Activated gamma-delta T cell treated with anti-CD3 and anti-CD28 coated beads, Interleukin-2, amount 50 U/mL, for 16 hours (primary cell): ENCODE results near the gene GRAMD1A.
"Not testable (repeated sequence)": the region's sequence is repeated elsewhere in the genome, so short reads cannot be mapped to it uniquely, and the experiment has no call there.

Source experiments
- DNase-seq: peaks from one replicate; pipeline ENCODE4 v3.0.0-alpha.2; 2020; ENCODE audit warnings: low read depth

Gene GRAMD1A

GRCh38 chr19:34979819-34980640 is 20.1 kb upstream of the GRAMD1A start:
- DNase-seq: no peak

- DNase-seq: no peak
Observed at GRCh38 chr19:34982275-34982674, 17.8 kb upstream of the GRAMD1A start.

- DNase-seq: no peak
Observed at GRCh38 chr19:34983786-34984185, 16.3 kb upstream of the GRAMD1A start.

- DNase-seq: no peak
Observed at GRCh38 chr19:34984287-34984686, 15.8 kb upstream of the GRAMD1A start.

- DNase-seq: no peak
Observed at GRCh38 chr19:34985249-34986022, 14.7 kb upstream of the GRAMD1A start.

- DNase-seq: no peak
Observed at GRCh38 chr19:34988119-34988518, 12.0 kb upstream of the GRAMD1A start.

DNA sequence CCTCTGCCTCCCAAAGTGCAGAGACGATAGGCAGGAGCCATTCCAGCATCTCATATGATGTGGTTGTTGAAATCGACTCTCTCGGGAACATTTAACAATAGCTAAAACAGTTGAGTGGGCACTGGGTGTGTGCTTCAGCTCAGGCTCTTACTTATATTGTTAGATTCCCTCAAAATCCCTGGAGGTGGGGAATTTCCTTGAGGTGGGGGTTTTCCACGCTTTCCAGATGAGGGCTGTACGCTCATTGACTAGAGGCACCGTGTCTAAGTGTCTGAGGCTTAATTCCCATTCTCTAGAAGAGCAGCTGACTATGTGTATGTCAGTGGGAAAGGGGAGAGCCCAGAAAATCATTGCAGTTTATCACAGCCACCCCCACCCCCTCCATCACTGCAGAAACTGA is 10.8 kb upstream of the GRAMD1A start:
- no peak for DNase-seq

DNA sequence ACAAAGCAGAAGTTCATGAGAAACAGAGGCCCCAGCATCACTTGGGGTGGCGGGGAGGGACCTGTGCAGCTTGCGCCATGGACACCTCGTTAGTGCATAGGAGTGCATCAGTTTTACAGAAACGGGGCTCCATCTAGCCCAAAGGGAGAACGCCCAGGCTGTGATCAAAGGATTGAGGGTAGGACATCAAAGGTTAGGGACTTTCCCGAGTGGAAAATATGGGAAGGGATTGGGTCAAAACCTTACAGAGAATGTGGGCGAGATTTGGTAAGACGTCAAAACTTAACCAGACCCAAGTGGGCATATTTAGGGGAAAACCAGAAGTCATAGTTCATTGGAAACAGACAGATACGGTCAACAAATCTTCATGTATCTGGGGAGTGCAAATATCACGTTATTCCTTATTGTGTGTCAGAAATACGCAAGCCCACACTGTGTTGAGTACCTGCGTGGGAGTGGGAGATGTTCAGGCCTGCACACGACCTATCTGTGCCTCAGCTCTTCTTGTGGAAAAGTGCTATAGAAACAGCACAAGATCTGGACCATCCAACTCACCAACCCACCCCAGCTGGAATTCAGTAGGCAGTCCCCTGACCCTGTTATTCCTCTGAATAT is 9.4 kb upstream of the GRAMD1A start:
- no peak for DNase-seq

DNA sequence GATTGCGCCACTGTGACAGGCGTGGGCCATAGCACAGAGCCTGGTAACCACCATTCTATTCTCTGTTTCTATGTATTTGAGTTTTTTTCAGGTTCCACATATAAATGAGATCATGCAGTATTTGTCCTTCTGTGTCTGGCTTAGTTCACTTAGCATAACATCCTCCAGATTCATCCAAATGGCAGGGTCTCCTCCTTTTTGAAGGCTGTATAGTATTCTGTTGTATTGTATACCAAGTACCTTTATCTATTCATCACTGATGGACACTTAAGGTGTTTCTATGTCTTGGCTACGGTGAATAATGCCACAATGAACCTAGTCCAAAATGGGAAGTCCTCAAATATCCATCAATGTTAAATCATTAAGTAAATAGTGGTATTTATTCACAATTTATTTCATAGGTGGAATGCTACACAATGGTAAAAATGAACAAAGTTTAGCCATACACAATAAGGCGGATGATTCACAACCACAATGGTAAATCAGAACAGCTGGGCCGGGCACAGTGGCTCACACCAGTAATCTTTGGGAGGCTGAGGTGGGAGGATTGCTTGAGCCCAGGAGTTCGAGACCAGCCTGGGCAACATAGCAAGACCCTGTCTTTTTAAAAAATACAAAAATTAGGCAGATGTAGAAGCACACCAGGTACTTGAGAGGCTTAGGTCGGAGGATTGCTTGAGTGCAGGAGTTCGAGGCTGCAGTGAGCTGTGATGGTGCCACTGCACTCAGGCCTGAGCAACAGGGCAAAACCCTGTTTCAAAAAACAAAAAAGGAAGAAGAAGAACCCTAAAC is 8.4 kb upstream of the GRAMD1A start:
- DNase-seq: no peak

DNA sequence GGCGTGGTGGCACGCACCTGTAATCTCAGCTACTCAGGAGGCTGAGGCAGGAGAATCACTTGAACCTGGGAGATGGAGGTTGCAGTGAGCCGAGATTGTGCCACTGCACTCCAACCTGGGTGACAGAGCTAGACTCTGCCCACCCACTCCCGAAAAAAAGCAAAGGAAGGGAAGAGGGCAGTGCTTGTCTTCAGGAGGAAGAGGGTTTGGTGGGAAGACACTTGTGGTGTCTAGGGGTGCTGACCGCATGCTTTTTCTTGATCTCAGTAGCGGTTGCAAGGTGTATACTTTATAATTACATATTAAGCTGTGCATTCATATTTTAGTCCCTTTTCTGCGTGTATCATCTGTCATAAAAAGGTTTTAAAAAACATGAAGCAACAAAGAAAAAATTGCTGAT is 7.5 kb upstream of the GRAMD1A start:
- DNase-seq: not testable (repeated sequence)

- DNase-seq: no peak
Observed at GRCh38 chr19:34994286-34994642, 5.9 kb upstream of the GRAMD1A start.

DNA sequence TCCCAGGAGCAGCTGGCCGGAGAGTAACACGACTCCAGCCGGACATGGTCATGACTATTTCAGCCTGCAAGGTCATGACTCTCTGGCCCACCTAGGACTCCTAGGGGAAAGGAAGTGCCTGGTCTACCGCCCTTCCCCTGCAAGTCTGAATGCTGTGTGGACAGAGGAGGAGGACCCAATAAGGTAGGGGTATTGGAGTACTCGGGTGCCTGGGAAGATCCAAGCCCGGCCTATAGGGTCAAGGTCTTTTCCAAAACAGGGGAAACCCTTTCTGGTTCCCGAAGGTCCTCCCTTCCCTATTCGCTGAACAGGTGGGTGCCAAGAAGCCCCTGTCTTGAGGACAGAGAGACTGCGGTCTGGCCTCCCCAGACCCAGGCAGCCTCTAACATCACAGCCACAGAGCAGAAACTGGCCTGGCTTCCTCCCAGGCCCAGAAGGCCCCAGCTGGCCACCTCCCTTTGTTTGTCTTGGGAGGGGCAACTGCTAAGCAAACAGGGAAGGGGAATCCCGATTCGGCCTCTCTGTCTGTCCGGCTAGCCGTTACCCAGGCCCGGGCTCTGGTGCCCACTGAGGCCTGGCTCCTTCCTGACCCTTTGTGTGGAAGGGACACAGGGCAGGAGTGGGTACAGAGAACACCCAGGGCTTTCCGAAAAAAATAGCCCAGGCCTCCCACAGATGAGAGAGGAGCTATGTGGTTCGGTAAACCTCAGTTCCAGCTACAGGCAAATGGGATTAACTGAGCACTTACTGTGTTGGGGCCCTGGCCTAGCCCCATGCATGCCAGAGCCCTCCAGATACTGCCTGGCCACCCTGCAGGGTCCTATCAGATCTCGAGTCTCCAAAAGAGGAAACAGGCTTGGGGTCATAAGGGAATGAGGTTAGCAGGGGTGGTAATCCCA is 5.2 kb upstream of the GRAMD1A start:
- no peak for DNase-seq

DNA sequence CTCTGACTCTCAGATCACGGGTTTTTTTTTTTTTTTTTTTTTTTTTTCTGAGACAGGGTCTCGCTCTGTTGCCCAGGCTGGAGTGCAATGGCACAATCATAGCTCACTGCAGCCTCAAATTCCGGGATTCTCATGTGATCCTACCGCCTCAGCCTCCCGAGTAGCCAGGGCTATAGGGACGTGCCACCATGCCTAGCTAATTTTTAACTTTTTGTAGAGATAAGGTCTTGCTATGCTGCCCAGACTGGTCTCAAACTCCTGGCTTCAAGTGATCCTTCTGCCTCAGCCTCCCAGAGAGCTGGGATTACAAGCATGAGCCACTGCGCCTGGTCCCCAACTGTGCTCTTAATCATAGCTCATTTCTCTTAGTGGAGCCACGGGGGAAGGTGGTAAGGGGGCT is 4.6 kb upstream of the GRAMD1A start:
- DNase-seq: no peak

DNA sequence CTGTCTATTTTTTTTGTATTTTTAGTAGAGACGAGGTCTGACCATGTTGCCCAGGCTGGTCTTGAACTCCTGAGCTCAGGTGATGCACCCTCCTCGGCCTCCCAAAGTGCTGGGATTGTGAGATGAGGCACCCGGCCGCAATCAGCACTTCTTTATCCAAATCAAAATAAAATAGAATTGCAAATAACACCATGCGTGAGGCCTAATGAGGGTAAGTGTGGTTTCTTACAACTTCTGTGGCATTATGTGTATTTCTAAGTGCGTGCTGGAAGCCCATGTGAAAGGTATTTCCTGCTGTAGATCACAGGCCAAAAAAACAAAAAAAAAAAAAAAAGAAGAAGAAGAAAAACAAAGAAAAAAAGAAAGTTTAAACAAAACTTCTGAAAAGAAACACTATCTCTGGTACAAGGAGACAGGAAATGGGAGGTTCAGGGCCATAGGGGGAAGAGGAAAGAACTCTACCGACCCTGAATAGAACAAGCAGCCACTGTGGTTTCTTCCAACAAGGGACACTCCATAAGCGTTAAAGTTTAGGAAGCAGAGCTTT is 3.0 kb upstream of the GRAMD1A start:
- DNase-seq: no peak

DNA sequence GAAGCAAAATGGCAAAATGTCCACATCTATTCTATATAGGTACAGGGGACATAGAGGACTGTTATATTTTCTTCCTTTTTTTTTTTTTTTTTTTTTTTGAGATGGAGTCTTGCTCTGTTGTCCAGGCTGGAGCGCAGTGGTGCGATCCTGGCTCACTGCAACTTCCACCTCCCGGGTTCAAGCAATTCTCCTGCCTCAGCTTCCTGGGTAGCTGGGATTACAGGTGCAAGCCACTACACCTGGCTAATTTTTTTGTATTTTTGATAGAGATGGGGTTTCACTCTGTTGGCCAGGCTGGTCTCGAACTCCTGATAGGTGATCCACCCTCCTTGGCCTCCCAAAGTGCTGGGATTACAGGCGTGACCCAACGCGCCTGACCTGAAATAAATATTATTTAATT is 1.9 kb upstream of the GRAMD1A start:
- not testable (repeated sequence) for DNase-seq

DNA sequence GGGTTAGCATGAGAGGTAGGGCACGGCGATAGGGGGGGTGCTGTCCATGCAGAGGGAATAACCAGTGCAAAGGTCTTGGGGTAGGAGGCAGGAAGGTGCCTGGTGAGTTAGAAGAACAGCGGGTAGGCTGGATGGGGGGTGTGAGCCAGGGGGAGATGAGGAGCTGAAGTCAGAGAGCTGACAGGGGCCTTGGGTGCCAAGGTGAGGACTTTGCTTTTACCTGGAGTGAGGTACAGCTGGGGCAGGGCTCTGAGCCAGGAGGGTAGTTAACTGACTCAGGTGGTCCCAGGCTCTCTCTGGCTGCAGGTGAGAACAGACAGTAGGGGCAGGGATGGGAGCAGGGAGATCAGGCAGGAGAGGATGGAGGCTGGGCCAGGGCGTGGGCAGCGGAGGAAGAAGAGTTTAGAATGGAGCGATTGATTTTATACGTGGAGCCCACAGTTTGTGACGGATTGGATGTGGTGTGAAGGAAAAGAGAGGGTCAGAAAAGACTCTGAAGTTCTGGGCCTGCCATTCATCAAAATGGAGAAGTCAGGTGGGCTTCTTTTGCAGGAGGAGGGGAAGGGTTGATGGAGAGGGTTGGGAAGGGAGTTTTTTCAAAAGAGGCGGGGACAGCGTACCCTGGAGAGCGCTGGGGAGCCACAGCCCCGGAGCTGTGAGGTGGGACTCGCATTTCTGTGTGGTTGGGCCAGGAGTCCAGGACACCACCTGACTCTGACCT is 1.2 kb upstream of the GRAMD1A start:
- DNase-seq: no peak

GRCh38 chr19:35000338-35000646 is 169 bp downstream of the GRAMD1A start:
- no peak for DNase-seq

GRCh38 chr19:35000647-35001501 is 751 bp downstream of the GRAMD1A start:
- DNase-seq: peak; percentile 40

DNA sequence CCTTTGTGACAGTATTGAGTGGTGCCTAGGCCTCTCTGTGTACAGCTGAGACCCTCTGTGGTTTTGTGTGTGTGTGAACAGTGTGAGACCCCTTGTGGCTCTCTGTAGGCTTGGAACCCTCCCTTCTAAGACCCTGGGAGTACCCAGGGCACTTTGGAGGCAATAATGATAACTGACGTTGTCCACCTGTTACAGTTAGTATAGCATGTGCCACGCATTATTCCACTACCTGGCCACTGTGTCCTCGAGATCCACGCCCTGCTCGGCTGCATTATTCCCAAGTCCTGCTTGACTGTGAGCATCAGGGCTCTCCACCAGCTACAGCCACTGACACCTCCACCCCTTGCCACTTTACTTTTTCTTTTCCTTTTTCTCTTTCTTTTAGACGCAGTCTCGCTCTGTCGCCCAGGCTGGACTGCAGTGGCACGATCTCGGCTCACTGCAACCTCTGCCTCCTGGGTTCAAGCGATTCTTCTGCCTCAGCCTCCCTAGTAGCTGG is 2.0 kb downstream of the GRAMD1A start:
- no peak for DNase-seq
